Activated T-helper 1 cell treated with Interleukin-2 at 50 U/mL for 16 hours (primary cell): ENCODE data around the gene ARSK.
"Not testable (repeated sequence)": the region's sequence is repeated elsewhere in the genome, so short reads cannot be mapped to it uniquely, and the experiment has no call there.

Source experiments
- DNase-seq: peaks from one replicate; pipeline ENCODE4 v3.0.0-alpha.2; 2020; ENCODE audit warnings: low read depth

Gene ARSK

GRCh38 chr5:95620870-95621838 is 66.3 kb downstream of the ARSK start:
- peak; percentile 25 for DNase-seq

GRCh38 chr5:95621839-95622629 is 67.1 kb downstream of the ARSK start:
- peak; percentile 3 for DNase-seq

DNA sequence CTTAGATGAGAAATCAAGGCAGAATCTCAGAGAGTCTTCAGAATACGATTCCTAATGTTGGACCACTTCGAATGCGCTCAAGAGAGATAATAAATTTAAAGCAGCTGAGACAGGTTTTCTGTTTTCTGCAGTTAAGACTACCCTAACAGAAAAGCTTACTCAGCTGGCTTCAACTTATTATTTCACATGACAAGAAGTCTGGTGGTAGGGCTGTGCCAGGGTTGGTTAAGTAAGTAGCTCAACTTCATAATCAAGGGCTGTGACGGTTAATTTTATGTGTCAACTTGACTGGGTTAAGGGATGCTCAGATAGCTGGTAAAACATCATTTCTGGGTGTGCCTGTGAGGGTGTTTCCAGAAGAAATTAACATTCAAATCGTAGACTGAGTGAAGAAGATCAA is 68.8 kb downstream of the ARSK start:
- no peak for DNase-seq

DNA sequence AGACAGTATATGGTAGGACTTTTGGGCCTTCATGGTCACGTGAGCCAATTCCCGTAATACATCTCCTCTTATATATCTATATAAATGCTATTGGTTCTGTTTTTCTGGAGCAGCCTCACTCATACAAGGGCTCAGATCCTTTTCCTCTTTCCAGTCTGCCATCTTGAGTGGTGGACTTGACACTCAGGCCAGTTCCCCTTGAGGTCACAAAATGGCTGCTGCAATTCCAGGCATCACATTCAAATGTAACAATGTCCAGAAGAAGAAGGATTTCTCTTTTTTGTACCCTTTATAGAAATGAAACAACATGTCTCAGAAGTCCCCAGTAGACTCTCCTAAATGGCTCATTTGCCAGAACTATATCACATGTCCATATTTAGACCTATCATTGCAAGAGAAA is 69.5 kb downstream of the ARSK start:
- no peak for DNase-seq

DNA sequence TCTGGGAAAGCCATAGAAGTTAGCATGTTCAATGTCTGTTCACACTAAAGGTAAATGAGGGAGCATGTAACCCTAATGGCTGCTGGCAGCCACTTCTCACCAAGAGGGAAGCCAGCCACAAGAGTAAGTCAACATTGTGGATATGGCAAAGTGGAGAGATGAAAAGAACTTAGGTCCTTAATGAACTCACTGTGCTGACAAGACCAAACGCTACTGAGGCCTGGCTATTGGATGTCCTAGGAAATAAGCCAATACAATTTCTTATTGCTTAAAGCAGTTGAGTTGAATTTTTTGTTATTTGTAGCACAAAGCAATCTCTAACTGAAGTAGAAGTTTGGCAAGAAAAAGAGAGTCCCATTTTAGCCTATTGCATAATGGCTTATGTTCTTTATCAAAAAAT is 71.8 kb downstream of the ARSK start:
- no peak for DNase-seq

- DNase-seq = no peak
Observed at GRCh38 chr5:95627971-95628810, 73.3 kb downstream of the ARSK start.

DNA sequence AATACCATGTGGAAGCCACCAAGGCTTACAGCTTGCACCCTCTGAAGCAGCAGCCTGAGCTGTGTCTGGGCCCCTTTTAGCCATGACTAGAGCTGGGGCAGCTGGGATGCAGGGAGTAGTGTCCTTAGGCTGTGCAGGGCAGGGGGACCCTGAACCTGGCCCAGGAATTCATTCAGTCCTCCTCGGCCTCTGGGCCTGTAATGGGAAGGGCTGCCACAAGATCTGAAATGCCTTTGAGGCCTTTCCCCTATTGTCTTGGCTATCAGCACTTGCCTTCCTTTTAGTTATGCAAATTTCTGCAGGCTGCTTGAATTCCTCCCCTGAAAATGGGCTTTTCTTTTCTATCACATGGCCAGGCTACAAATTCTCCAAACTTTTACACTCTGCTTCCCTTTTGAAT is 74.0 kb downstream of the ARSK start:
- no peak for DNase-seq

- DNase-seq = no peak
Observed at GRCh38 chr5:95630394-95630917, 75.6 kb downstream of the ARSK start.

GRCh38 chr5:95631255-95631958 is 76.5 kb downstream of the ARSK start:
- no peak for DNase-seq

GRCh38 chr5:95631991-95632675 is 77.2 kb downstream of the ARSK start:
- peak; percentile 48 for DNase-seq

- not testable (repeated sequence) for DNase-seq
Observed at GRCh38 chr5:95632942-95633341, 78.0 kb downstream of the ARSK start.

DNA sequence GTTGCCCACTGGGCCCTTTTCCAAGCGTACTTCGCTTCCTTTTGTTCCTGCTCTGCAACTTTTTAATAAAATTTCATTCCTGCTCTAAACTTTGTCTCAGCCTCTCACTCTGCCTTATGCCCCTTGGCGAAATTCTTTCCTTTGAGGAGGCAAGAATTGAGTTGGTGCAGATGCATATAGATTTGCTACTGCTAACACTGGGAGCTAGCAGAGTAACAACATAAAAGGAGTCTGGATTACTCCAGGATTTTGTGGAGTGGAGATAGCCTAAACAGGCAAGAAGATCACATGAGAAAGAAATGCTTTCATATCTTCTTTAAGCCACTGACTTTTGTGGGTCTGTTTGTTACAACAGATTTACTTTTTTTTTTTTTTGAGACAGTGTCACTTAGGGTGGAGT is 78.8 kb downstream of the ARSK start:
- DNase-seq = no peak

- DNase-seq = no peak
Observed at GRCh38 chr5:95634081-95634480, 79.2 kb downstream of the ARSK start.

GRCh38 chr5:95638632-95639031 is 83.7 kb downstream of the ARSK start:
- DNase-seq = no peak

DNA sequence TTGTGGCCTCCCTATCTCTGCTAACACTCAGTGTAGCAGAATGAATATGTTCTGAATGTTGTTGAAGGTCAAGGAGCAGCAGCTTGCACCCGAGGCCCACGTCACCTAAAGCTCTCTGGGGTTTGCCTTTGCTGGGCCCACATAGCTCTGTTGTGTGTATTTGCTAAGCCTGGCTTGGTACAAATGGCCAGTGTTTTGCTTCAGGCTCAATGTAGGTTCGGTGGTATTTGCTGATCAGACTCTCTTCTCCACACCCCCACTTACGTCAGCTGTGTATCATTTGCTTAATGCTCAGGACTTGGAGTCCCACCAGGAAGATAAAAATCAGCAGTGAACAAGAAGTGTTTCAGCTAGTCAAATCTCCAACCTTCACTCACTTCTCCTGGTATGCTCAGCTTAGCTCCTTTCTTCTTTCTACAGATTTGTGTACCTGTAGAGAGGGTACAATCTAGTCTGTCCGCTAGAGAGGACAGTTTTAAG is 86.9 kb downstream of the ARSK start:
- DNase-seq = no peak

GRCh38 chr5:95643152-95643551 is 88.3 kb downstream of the ARSK start:
- no peak for DNase-seq

DNA sequence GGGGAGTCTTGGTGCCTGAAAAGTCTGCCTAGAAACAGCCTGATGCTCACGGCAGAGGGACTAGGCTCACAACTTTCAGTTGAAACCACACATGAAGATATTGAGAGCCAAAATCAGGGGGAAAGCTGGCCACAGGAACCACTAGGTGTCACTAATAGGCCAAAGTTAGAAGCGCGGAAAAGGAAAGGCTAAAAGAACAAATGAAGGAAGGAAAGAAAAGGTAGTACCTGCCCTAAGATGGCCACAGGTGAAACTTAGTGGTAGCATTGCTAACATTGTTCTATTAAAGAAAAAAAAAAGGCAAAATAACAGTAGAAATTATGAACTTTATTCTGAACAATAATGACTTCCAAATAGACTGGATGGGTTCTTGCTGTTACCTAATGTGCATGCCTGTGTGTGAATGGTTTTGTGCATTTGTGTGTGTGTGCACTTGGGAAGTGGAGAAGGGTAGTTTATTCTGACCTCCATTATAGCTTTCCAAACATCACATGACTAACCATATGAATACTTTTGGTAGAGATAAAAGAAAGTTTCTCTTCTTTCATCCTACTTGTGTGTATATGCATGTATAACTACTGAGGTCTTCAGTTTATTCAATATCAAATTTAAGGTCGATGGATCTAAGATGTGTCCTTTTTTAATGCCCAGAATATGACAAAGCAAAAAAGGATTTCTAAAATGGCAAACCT is 89.6 kb downstream of the ARSK start:
- DNase-seq = no peak

- not testable (repeated sequence) for DNase-seq
Observed at GRCh38 chr5:95646226-95646568, 91.3 kb downstream of the ARSK start.

DNA sequence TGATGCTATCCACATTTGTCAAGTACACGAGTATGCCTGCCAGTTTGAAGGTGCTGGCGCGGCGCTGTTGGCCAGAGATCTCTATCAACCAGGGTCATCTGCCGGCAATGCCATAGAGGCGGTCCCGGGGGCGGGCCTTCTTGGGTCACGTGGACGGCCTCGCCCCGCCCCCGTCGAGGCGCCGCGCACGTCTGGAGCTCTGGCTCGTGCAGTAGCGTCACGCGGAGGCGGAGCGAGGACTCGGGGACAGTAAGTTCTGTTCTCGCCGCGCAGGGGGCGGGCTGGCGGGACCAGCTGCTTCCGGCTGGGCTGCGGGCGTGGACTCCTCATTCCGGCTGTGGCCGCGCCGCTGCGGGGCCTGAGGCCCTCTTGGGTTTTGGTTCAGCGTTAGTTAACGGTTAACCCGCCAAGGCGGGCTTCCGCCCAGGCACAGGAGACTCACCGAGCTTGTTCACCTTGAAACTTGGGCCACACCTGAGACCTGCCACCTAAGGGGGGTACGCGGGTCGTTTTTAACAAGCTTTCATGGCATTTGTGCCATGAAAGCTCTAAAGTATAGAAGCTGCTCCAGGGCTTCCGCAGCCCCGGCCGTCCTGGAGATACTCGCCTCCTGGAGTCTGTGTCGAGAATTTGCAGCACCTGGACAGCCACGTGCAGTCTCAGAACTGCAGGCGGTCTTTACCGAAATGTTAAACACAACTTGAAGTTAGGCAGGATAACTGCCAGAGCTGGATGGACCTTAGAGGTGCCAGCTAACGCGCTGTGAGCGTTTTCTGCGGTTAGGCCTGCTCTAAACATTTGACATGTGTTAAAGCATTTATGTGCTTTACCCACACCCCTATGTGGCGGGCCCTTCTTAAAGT is 91.9 kb downstream of the ARSK start, which contains the start of gene RFESD:
Gene RFESD, plus strand, starts transcription at position 209 of the 863 bp plus-strand sequence. CDS start 5,495 bp downstream, outside the sequence.
- DNase-seq = peak; percentile 86
